Fibroblast of lung (primary cell): ENCODE measurements around the gene KCND2. TPM values are rescaled to one million over a fixed set of nuclear protein-coding genes. Genes with fewer than 3 reads are reported as not detected.

ENCODE experiments used
- DNase-seq, 2 donors: peaks; one replicate each; pipeline versions ENCODE4 v3.0.0 to v3.0.0-alpha.2; 2010; ENCODE audit warnings: low read depth in 2 of 2
- H2AFZ ChIP-seq: 2 replicates; pipeline ENCODE4 v1.5.1; 2012; ENCODE audit warnings: low read length, control low read depth, inconsistent platforms
- H3K27ac ChIP-seq: 2 replicates; pipeline ENCODE4 v1.5.1; 2011; ENCODE audit warnings: low read length, control low read depth; ENCODE audit not compliant: insufficient read depth
- H3K27me3 ChIP-seq: 2 replicates; pipeline ENCODE4 v1.5.1; 2011; ENCODE audit warnings: mild to moderate bottlenecking, low read length; ENCODE audit not compliant: control insufficient read depth, insufficient read depth
- H3K36me3 ChIP-seq: 2 replicates; pipeline ENCODE4 v1.5.1; 2011; ENCODE audit warnings: low read length; ENCODE audit not compliant: control insufficient read depth, insufficient read depth
- H3K4me1 ChIP-seq: 2 replicates; pipeline ENCODE4 v1.5.1; 2011; ENCODE audit warnings: low read length; ENCODE audit not compliant: control insufficient read depth, insufficient read depth; ENCODE audit errors: extremely low read depth
- H3K4me2 ChIP-seq: 2 replicates; pipeline ENCODE4 v1.5.1; 2011; ENCODE audit warnings: low read length, control low read depth; ENCODE audit not compliant: insufficient read depth; ENCODE audit errors: extremely low read depth
- H3K4me3 ChIP-seq, 4 experiments: fragments of 200-600 bp in 1 of 4; sonication (generic) in 1 of 4; replicated peaks in 1 of 4; 2 replicates each; pipeline ENCODE4 v1.5.1; 2011 to 2016; ENCODE audit warnings: low read length in 4 of 4, low read depth in 3 of 4, mild to moderate bottlenecking in 3 of 4, control low read depth in 2 of 4, inconsistent platforms in 1 of 4, mixed read lengths in 1 of 4; ENCODE audit not compliant: insufficient read depth in 1 of 4; ENCODE audit errors: control extremely low read depth in 1 of 4
- H3K79me2 ChIP-seq: 2 replicates; pipeline ENCODE4 v1.5.1; 2012; ENCODE audit warnings: mild to moderate bottlenecking, low read length, inconsistent platforms; ENCODE audit not compliant: control insufficient read depth, insufficient read depth
- H3K9ac ChIP-seq: 2 replicates; pipeline ENCODE4 v1.5.1; 2011; ENCODE audit warnings: mild to moderate bottlenecking, low read length, control low read depth; ENCODE audit not compliant: insufficient read depth
- H3K9me3 ChIP-seq: 2 replicates; pipeline ENCODE4 v1.5.1; 2012; ENCODE audit warnings: low read depth, low read length; ENCODE audit not compliant: control insufficient read depth, insufficient read depth
- H4K20me1 ChIP-seq: 2 replicates; pipeline ENCODE4 v1.5.1; 2011; ENCODE audit warnings: low read length; ENCODE audit not compliant: control insufficient read depth, insufficient read depth; ENCODE audit errors: extremely low read depth
- EZH2 ChIP-seq: IDR thresholded peaks from 2 replicates; pipeline ENCODE4 v1.5.1; 2012; ENCODE audit warnings: low read length, control low read depth, mild to moderate bottlenecking; ENCODE audit errors: missing control alignments
- polyA plus RNA-seq, 2 donors: library from polyadenylated mRNA; depleted of rRNA in 1 of 2; stranded (reverse) in 1 of 2; unstranded in 1 of 2; fragments of >200 nt; gene quantifications; 2 replicates each; pipeline ENCODE4 v1.2.1, GENCODE V29; 2011 to 2012; ENCODE audit warnings: missing spikeins in 1 of 2
- total RNA-seq: library from RNA; depleted of rRNA; stranded (reverse); fragments of >200 nt; gene quantifications from 2 replicates; pipeline ENCODE4 v1.2.1, GENCODE V29; 2014
- TF ChIP-seq, protein P1 (sequence below), 2 donors: IDR thresholded peaks in 1 of 2; conservative IDR thresholded peaks in 1 of 2; 1 replicate in 1 of 2; 2 replicates in 1 of 2; pipeline ENCODE4 v1.5.1; 2011 to 2012; ENCODE audit warnings: low read length in 2 of 2, control low read depth in 1 of 2, inconsistent platforms in 1 of 2, low read depth in 1 of 2, mild to moderate bottlenecking in 1 of 2

KCND2 gene
- total and polyA plus RNA-seq, 2 donors (not counting 1 experiment from before 2014, with no cell fraction given): 2.1 to 6.1 TPM

- Histone ChIP-seq H3K4me3 (no peak overlapping the region), H3K9ac (no peak overlapping the region), H3K27me3 (no peaks in the 10 kb centered on the region), H4K20me1 (no peaks in the 10 kb centered on the region), H3K4me2 (no peak overlapping the region), H3K27ac (no peak overlapping the region), H3K36me3 (no peaks in the 10 kb centered on the region), H2AFZ (no peak overlapping the region), H3K4me1 (no peaks in the 10 kb centered on the region), H3K79me2 (no peaks in the 10 kb centered on the region), H3K9me3 (no peaks in the 10 kb centered on the region)
- TF ChIP-seq, protein P1, sequence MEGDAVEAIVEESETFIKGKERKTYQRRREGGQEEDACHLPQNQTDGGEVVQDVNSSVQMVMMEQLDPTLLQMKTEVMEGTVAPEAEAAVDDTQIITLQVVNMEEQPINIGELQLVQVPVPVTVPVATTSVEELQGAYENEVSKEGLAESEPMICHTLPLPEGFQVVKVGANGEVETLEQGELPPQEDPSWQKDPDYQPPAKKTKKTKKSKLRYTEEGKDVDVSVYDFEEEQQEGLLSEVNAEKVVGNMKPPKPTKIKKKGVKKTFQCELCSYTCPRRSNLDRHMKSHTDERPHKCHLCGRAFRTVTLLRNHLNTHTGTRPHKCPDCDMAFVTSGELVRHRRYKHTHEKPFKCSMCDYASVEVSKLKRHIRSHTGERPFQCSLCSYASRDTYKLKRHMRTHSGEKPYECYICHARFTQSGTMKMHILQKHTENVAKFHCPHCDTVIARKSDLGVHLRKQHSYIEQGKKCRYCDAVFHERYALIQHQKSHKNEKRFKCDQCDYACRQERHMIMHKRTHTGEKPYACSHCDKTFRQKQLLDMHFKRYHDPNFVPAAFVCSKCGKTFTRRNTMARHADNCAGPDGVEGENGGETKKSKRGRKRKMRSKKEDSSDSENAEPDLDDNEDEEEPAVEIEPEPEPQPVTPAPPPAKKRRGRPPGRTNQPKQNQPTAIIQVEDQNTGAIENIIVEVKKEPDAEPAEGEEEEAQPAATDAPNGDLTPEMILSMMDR (conservative IDR thresholded peaks at IDR 0.05 in 1 of 2, IDR thresholded peaks at IDR 0.05 in 1 of 2; ENCODE audit: low read depth in 1 of 2, low read length in 2 of 2): no peak
- no peak for TF ChIP-seq EZH2
- DNase-seq: peak in 1 of 2 donors; percentile 6
Observed at GRCh38 chr7:120588416-120588815, 315.4 kb downstream of the KCND2 start.

- H3K9me3 ChIP-seq: no peaks in the 10 kb centered on the region
- H3K27ac ChIP-seq: no peak overlapping the region
- H3K4me1 ChIP-seq: no peaks in the 10 kb centered on the region
- no peaks in the 10 kb centered on the region for H4K20me1 ChIP-seq
- H3K4me2 ChIP-seq: no peak overlapping the region
- no peaks in the 10 kb centered on the region for H3K36me3 ChIP-seq
- no peak overlapping the region for H2AFZ ChIP-seq
- H3K9ac ChIP-seq: no peak overlapping the region
- no peak for DNase-seq
- TF ChIP-seq, protein P1 (conservative IDR thresholded peaks at IDR 0.05 in 1 of 2, IDR thresholded peaks at IDR 0.05 in 1 of 2; ENCODE audit: low read depth in 1 of 2, low read length in 2 of 2): no peak
- TF ChIP-seq EZH2: no peak
- no peaks in the 10 kb centered on the region for H3K79me2 ChIP-seq
- no peak overlapping the region for H3K4me3 ChIP-seq
- H3K27me3 ChIP-seq: no peaks in the 10 kb centered on the region
Observed at GRCh38 chr7:120588862-120589261, 315.9 kb downstream of the KCND2 start.

GRCh38 chr7:120600607-120601006 is 327.6 kb downstream of the KCND2 start:
- TF ChIP-seq, protein P1 (conservative IDR thresholded peaks at IDR 0.05 in 1 of 2, IDR thresholded peaks at IDR 0.05 in 1 of 2; ENCODE audit: low read depth in 1 of 2, low read length in 2 of 2): no peak
- no peak for TF ChIP-seq EZH2
- Histone ChIP-seq H3K27ac (no peak overlapping the region), H3K9ac (no peak overlapping the region), H4K20me1 (no peaks in the 10 kb centered on the region), H3K27me3 (no peaks in the 10 kb centered on the region), H2AFZ (no peak overlapping the region), H3K4me1 (no peaks in the 10 kb centered on the region), H3K79me2 (no peaks in the 10 kb centered on the region), H3K4me2 (no peak overlapping the region), H3K4me3 (no peak overlapping the region), H3K9me3 (no peaks in the 10 kb centered on the region), H3K36me3 (no peaks in the 10 kb centered on the region)
- DNase-seq: no peak
